ENCODE results near the gene C5. TPM values are rescaled to one million over a fixed set of nuclear protein-coding genes. Genes with fewer than 3 reads are reported as not detected.

Gene C5
- total RNA-seq, 4 donors from 2014 or later: 0.83 to 5.1 (median 1.6) TPM

- 93 to 97% methylated on average over 2 of the region's 2 CpGs for WGBS, 2 donors
- intact Hi-C loops (cut with DNase I): no loop called here
Observed at GRCh38 chr9:120999317-120999716, 50.8 kb downstream of the C5 start.

GRCh38 chr9:120998111-120998510 lies 52.0 kb downstream of the C5 start:
- TF ChIP-seq CTCF (IDR thresholded peaks at IDR 0.05): no peak
- no peak for TF ChIP-seq POLR2A (IDR thresholded peaks at IDR 0.05)
- Histone ChIP-seq H3K27ac (no peak overlapping the region), H3K4me3 (no peak overlapping the region), H3K9me3 (no peaks in the 10 kb centered on the region), H3K27me3 (no peaks in the 10 kb centered on the region), H3K36me3 (no peaks in the 10 kb centered on the region), H3K4me1 (no peaks in the 10 kb centered on the region)
- no peak for DNase-seq
- intact Hi-C loops (cut with DNase I): no loop called here
- WGBS, 2 donors: 85 to 87% methylated on average over 2 of the region's 2 CpGs

More at GRCh38 chr9:120999317-120999716, 50.8 kb downstream of the C5 start:
- H3K4me1 ChIP-seq: no peaks in the 10 kb centered on the region
- no peaks in the 10 kb centered on the region for H3K36me3 ChIP-seq
- no peaks in the 10 kb centered on the region for H3K27me3 ChIP-seq
- H3K9me3 ChIP-seq: no peaks in the 10 kb centered on the region
- no peak overlapping the region for H3K27ac ChIP-seq
- DNase-seq: no peak
- TF ChIP-seq POLR2A (IDR thresholded peaks at IDR 0.05) (no peak), CTCF (IDR thresholded peaks at IDR 0.05) (no peak)
- H3K4me3 ChIP-seq: no peak overlapping the region

- WGBS, 2 donors: 75 to 94% methylated on average over 7 of the region's 7 CpGs
- intact Hi-C loops (cut with DNase I): no loop called here
Observed at GRCh38 chr9:120997502-120997901, 52.6 kb downstream of the C5 start.

DNA sequence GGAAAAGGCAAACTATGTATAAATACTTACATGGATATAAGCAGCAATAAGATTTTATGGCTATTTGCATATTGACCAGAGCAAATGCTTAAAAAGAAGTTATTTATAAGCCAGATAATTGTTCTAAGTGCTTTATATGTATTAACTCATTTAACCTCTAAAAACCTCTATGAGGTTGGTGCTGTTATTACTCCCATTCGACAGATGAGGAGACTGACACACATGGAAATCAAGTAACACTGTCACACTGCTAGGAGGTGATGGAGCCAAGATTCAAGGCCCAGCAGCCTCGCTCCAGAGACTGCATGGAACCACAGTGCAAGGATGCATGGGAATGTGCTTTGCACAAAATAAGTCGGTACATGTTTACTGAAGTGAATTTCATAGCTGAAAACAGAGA lies 53.7 kb downstream of the C5 start:
- no peak overlapping the region for H3K27ac ChIP-seq
- H3K36me3 ChIP-seq: no peaks in the 10 kb centered on the region
- H3K4me3 ChIP-seq: no peak overlapping the region
- WGBS, 2 donors: 61 to 91% methylated on average over 3 of the region's 3 CpGs
- intact Hi-C loops (cut with DNase I): no loop called here
- no peaks in the 10 kb centered on the region for H3K9me3 ChIP-seq
- H3K27me3 ChIP-seq: no peaks in the 10 kb centered on the region
- no peak for DNase-seq
- no peaks in the 10 kb centered on the region for H3K4me1 ChIP-seq
- TF ChIP-seq CTCF (IDR thresholded peaks at IDR 0.05) (no peak), POLR2A (IDR thresholded peaks at IDR 0.05) (no peak)

More at GRCh38 chr9:120997502-120997901, 52.6 kb downstream of the C5 start:
- H3K4me3 ChIP-seq: no peak overlapping the region
- no peaks in the 10 kb centered on the region for H3K9me3 ChIP-seq
- no peaks in the 10 kb centered on the region for H3K4me1 ChIP-seq
- H3K27ac ChIP-seq: no peak overlapping the region
- no peaks in the 10 kb centered on the region for H3K27me3 ChIP-seq
- no peaks in the 10 kb centered on the region for H3K36me3 ChIP-seq
- no peak for DNase-seq
- no peak for TF ChIP-seq CTCF (IDR thresholded peaks at IDR 0.05)
- no peak for TF ChIP-seq POLR2A (IDR thresholded peaks at IDR 0.05)

DNA sequence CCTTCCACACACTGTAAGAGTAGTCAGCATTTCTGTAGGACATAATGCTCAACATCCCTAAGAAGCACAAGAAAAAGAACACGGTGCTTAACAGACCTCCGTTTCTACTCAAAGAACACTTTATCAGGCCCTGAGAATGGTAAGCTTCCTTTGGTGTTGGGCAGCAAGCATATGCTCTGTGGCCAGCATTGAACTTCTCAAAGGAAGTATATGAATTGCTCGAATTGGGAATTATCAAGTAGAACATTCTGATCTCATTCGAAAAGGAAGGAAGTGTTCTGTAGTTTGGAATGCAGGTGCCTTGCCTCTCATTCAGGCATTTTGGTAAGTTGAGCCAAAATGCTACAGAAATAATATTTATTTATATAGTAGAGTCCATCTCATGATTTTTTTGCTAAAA lies 61.0 kb downstream of the C5 start:
- Histone ChIP-seq H3K27ac (no peak overlapping the region), H3K4me3 (no peak overlapping the region), H3K36me3 (peaks cover 0 to 12% (median 0%) of the 10 kb centered on the region in 3 donors), H3K9me3 (no peaks in the 10 kb centered on the region), H3K27me3 (no peaks in the 10 kb centered on the region), H3K4me1 (peaks cover 0 to 3% (median 0%) of the 10 kb centered on the region in 3 donors)
- 86 to 88% methylated on average over 4 of the region's 4 CpGs for WGBS, 2 donors
- no peak for DNase-seq
- intact Hi-C loops (cut with DNase I): loop anchor here (10.0 kb wide), 1 partner anchor 66 kb away; the partner anchor contains the start of gene C5
- TF ChIP-seq CTCF (IDR thresholded peaks at IDR 0.05): no peak
- no peak for TF ChIP-seq POLR2A (IDR thresholded peaks at IDR 0.05)
